GM19438 (cell line): ENCODE measurements around the gene CBR4.
"Not testable (repeated sequence)": the region's sequence is repeated elsewhere in the genome, so short reads cannot be mapped to it uniquely, and the experiment has no call there.

Experiments
- ATAC-seq: cut with Tn5 transposase; IDR thresholded peaks from one replicate; pipeline ENCODE4 v1.9.1; 2021; ENCODE audit warnings: low read depth; ENCODE audit not compliant: unreplicated experiment

Gene CBR4

DNA sequence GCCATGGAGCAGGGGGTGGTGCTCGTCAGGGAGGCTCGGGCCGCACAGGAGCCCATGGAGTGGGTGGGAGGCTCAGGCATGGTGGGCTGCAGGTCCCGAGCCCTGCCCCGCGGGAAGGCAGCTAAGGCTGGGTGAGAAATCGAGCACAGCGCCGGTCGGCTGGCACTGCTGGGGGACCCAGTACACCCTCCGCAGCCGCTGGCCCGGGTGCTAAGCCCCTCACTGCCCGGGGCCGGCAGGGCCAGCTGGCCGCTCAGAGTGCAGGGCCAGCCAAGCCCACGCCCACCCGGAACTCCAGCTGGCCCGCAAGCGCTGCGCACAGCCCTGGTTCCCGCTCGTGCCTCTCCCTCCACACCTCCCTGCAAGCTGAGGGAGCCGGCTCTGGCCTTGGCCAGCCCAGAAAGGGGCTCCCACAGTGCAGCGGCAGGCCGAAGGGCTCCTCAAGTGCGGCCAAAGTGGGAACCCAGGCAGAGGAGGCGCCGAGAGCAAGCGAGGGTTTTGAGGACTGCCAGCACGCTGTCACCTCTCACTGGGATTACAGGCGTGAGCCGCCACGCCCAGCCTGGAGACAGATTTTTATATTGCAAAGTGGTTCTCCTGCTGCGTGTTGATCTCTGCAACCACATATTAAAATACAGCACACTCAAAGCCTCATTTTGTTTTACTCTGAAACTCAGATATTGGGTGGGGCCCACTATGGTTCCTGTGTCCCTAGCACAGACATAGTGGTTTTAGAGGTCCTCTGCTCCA is 26.0 kb upstream of the CBR4 start:
- ATAC-seq, result not testable (repeated sequence)

DNA sequence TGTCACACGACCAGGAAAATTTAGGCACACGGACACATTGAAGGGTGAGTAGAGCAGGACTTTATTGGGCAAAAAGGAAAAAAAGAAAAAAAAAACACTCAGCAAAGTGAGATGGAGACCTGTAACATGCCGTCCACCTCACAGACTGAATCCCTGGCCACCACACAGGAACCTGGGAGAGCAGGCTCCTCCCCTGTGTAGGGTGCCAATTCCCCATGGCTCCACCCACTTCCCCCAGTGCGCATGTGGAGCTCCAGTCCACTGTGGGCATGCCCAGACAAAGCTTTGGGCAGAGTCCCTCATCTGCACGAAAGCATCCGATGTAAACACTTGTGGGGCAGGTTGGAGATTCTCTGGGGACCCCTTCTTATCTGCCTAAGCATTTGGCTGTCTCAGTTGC is 23.6 kb upstream of the CBR4 start:
- ATAC-seq, result no peak

GRCh38 chr4:169032883-169033645 is 23.0 kb upstream of the CBR4 start:
- no peak for ATAC-seq

- ATAC-seq, result no peak
These were observed 22.1 kb upstream of the CBR4 start for GRCh38 chr4:169032194-169032593.

- no peak for ATAC-seq
These were observed 21.3 kb upstream of the CBR4 start for GRCh38 chr4:169031392-169031791.

DNA sequence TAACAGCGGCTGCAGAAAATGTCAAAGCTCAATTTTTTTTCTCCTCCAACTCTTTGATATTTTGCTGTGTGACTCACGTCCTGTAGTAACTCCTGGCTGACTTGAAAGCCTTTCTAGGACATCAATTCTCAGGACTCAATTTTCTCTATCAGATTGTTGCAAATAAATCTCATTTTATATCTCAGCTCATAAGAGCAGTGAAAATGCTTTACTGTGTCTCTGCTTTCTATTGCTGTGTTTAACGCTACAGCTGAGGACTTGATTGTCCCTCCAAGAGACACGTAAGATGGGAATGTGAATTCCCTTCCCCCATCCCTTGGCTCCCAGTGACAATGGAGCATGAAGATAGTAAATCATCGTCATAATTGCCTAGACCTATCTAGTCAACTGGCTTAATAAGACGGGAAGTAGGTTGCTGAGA is 20.5 kb upstream of the CBR4 start:
- ATAC-seq, result no peak

DNA sequence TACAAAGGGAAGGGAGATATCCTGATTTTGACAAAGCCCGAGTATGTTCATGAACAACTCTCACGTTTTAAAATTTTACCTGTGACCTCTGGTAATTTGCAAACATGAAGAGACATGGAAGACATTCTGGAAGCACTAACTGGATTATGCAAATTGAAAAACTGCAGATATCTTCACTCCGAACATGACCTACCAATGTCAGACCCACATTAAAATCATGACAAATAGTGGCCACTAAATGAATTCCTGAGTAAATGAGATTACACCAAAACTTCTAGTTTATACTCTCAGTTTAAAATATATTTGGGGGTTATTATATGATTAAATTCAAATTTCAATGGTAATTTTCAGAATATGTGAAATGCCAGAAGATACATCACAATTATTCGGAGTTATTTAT is 19.9 kb upstream of the CBR4 start:
- no peak for ATAC-seq

DNA sequence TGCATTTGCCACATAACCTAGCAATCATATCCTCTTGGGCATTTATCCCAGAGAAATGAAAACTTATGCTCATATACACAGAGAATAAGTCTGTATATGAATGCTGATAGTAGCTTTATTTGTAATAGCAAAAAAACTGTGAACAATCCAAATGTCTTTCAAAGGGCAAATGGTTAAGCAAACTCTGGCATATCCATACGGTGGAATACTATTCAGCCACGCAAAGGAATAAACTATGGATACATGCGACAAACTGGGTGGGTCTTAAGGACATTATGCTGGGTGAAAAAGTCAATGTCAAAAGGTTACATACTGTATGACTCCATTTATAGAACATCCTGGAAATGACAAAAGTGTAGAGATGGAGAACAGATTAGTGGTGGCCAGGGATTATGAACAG is 17.6 kb upstream of the CBR4 start:
- ATAC-seq, result no peak

GRCh38 chr4:169025184-169025583 is 15.1 kb upstream of the CBR4 start:
- ATAC-seq, result peak; percentile 15

DNA sequence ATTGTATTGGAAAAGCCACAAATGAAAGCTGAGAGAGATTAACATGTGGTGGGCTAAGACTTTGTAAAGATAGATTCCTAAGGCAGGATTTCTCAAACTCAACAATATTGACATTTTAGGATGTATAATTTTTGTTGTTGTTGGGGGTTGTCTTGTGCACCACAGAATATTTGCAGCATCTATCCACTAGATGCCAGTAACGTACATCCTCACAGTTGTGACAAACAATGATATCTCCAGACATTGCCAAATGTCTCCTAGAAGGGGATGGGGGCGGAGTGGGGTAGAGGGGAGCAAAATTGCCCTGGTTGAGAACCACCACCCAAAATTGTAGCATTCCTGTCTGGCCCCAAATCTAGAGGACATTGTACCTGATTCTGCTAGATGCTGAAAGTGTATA is 14.7 kb upstream of the CBR4 start:
- ATAC-seq, result peak; percentile 82

- no peak for ATAC-seq
These were observed 8.4 kb upstream of the CBR4 start for GRCh38 chr4:169018406-169018805.

DNA sequence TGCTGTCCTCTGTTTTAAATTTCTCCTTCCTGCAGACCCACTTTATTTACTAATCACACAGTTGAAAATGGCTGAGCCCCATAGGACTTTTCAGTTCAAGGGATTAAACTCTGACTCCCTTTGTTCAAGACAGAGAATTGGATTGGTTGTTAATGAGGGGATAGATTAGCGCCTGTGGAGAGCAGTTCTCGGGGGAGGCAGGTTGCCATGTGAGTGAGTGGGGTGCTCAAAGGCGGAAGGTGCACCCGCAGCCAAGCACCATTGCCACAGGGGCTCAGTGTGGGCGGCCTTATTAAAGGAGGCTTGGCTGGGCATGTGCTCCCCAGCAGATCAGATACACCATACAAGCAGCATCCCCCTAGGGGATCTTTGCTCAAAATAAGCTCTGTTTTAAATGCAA is 7.9 kb upstream of the CBR4 start:
- ATAC-seq, result no peak

DNA sequence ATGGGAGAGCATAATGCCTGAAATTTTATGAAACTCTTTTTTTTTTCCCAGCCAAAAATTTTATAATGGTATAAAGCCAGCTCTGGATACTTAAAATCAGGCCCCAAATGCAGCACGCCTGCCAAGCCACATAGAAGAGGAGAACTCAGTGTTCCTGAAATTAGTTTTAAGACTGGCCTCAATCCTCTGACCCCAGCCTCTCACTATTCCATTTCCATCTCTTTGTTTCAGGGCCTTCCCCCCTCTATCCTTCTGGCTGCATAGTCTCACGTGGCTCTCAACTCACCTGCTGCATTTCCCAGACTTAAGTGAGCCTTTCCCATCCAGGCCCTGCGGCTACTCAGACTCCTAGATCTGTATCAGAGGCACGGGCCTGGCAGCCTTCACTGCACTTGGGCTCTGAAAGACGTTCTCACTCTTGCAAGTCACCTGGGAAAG is 5.2 kb upstream of the CBR4 start:
- no peak for ATAC-seq

- ATAC-seq, result no peak
These were observed 4.5 kb upstream of the CBR4 start for GRCh38 chr4:169014586-169014985.

GRCh38 chr4:169013396-169013795 is 3.3 kb upstream of the CBR4 start:
- no peak for ATAC-seq

GRCh38 chr4:169012049-169012448 is 2.0 kb upstream of the CBR4 start:
- no peak for ATAC-seq

GRCh38 chr4:169009286-169010124 is 550 bp downstream of the CBR4 start:
- ATAC-seq, result peak; percentile 38

DNA sequence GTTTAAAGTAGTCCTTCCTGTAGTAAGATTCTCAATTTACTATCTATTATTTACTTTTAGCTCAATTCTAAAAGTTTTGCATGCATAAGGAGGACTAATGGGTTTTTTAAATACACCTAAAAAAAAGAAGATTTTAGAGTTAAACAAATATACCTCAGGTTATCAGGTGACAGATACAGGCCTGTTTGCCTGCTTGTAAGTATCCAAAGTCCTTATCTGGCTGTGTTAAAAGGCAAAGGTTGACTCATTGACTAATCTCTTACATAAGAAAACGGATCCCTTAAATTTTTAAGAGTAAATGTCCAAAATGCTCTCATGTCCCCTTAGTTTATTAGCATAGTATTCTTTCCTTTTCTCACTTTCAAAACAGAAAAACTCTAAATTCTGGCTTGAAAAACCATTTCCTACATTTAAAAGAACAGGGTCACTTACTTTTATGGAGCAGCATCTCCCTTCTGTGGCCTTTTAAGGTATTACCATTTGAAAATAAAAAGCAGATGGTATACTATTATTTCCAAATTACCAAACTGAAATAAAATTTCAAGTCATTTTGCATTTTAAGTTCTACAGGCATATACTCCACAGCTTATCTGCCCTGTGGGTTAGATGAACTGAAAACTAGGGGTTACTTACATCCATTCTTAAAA is 4.5 kb downstream of the CBR4 start:
- ATAC-seq, result no peak

- ATAC-seq, result no peak
These were observed 9.7 kb downstream of the CBR4 start for GRCh38 chr4:169000315-169000714.

DNA sequence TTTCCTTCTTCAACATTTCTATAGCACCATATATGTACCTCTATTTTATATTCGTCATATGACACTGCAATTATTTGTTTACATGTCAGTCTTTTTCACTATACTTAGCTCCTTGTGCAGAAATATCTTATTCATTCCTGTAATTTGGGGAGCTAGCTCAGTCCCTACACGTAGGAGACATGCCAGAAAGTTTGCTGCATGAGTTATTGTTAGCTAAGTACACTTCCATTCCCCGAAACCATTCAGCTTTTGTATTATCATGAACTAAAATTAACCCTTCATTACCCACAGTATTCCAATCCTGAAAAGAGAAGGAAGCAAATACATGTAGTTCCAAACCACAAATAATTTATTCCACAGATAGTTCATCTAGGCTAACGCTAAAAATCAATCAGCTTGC is 10.2 kb downstream of the CBR4 start:
- ATAC-seq, result no peak

DNA sequence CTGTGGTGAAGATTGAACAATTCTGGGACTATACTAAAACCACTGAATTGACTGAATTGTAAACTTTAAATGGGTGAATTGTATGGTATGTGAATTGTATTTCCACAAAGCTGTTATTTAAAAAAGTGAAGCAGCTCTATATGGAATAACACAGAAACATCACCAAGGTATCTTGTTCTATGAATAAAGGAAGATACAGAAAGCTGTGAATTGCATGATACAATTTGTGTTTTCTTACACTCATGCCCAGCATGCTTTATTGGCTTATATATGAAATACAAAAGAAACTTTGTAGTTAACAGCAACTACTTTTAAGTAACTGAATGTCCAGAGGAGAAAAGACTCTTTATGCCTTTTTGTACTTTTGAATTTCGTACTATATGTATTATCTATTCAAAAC is 11.5 kb downstream of the CBR4 start:
- ATAC-seq, result no peak
